Lung (tissue), 12 donors: ENCODE measurements around the gene SLC16A3. TPM values are rescaled to one million over a fixed set of nuclear protein-coding genes. Genes with fewer than 3 reads are reported as not detected.

Experiments
- ATAC-seq: fragments of 200-7000 bp; cut with Tn5 transposase; one replicate; pipeline ENCODE4 v1.9.1; 2020; ENCODE audit warnings: moderate number of reproducible peaks; ENCODE audit not compliant: insufficient read depth, low FRiP score
- DNase-seq, 3 donors: peaks; one replicate each; pipeline ENCODE4 v3.0.0-alpha.2; 2013 to 2017
- H3K27ac ChIP-seq, 2 donors: one replicate each; pipeline ENCODE4 v1.5.1; 2013; ENCODE audit warnings: mild to moderate bottlenecking in 2 of 2, moderate library complexity in 2 of 2, control low read depth in 1 of 2, inconsistent platforms in 1 of 2, low read depth in 1 of 2, low read length in 1 of 2
- H3K27me3 ChIP-seq, 3 donors: one replicate each; pipeline ENCODE4 v1.5.1; 2013; ENCODE audit warnings: low read length in 2 of 3; ENCODE audit not compliant: control insufficient read depth in 3 of 3, insufficient read depth in 3 of 3
- H3K36me3 ChIP-seq, 4 donors: one replicate each; pipeline ENCODE4 v1.5.1; 2013; ENCODE audit warnings: low read length in 4 of 4, mild to moderate bottlenecking in 1 of 4, moderate library complexity in 1 of 4; ENCODE audit not compliant: control insufficient read depth in 4 of 4, insufficient read depth in 4 of 4
- H3K4me1 ChIP-seq, 5 donors: one replicate each; pipeline ENCODE4 v1.5.1; 2013; ENCODE audit warnings: low read length in 5 of 5, mild to moderate bottlenecking in 2 of 5, moderate library complexity in 1 of 5; ENCODE audit not compliant: control insufficient read depth in 5 of 5, insufficient read depth in 5 of 5
- H3K4me3 ChIP-seq: one replicate; pipeline ENCODE4 v1.5.1; 2013; ENCODE audit warnings: mild to moderate bottlenecking, control low read depth, moderate library complexity
- H3K9ac ChIP-seq, 2 donors: one replicate each; pipeline ENCODE4 v1.5.1; 2013; ENCODE audit warnings: low read length in 2 of 2, control low read depth in 1 of 2; ENCODE audit not compliant: insufficient read depth in 1 of 2
- H3K9me3 ChIP-seq, 4 donors: one replicate each; pipeline ENCODE4 v1.5.1; 2013; ENCODE audit warnings: low read length in 3 of 4, mild to moderate bottlenecking in 1 of 4, moderate library complexity in 1 of 4; ENCODE audit not compliant: control insufficient read depth in 4 of 4, insufficient read depth in 3 of 4
- WGBS, 2 donors: extraction: QIAGEN DNeasy Blood & Tissue Kit; methylation state at CpG; one replicate each; pipeline ENCODE4 v1.1.7; 2013; 5-methylcytosine and 5-hydroxymethylcytosine counted together
- polyA plus RNA-seq, 2 donors: library from polyadenylated mRNA; stranded (reverse); fragments of 200-250 nt; gene quantifications; one replicate each; pipeline ENCODE4 v1.2.1, GENCODE V29; 2013
- total RNA-seq, 2 donors: library from RNA; depleted of rRNA in 1 of 2; stranded (reverse); fragments of >200 nt in 1 of 2; gene quantifications; one replicate each; pipeline ENCODE4 v1.2.1, GENCODE V29; 2014 to 2021
- TF ChIP-seq, protein P1 (sequence below): IDR thresholded peaks from 2 replicates; pipeline ENCODE4 v1.5.1; 2012; ENCODE audit warnings: mild to moderate bottlenecking; ENCODE audit errors: control extremely low read depth, extremely low read depth
- donor health status: control.
- donor health status: control.
- donor health status: Bipolar disorder and iron deficiency.
- donor health status: healthy.
- donor health status: DM: yes; HTN: yes; CAD: no.

Gene SLC16A3
- total and polyA plus RNA-seq, 4 donors, result 31.0 to 309 (median 93.4) TPM

DNA sequence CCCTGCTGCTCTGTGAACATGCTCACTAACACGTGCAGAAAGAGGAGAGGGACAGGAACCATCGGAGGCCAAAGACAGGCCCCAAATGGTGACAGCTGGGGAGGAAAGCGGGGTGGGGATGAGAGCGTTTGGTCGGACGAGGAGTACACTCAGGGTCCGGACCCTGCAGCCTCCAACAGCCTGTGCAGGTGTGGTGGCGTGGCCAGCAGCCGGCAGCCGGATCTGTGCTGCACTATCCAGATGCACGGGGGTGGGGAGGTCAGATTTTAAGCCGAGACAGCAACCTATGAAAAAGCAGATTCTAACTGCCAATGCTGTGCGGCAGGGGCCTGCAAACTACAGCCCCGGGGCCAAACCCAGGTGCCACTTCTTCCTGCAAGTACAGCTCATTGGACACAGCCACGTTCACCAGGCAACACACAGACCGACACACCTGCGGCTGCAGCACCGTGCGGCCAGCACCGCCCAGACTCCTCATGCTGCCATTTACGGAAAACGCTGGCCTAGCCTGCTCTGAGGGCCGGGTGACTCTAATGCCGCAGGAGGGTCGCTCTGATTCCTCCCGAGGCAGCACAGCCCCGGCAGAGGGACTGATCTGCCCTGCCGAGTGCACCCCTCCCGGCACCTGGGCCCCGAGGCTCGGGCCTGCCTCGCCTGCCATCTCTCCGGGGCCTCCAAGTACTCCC, 21.2 kb downstream of the SLC16A3 start:
- WGBS, 2 donors, result 93 to 95% methylated on average over 32 to 33 of the region's 33 CpGs
- no peak for DNase-seq
- Histone ChIP-seq H3K9ac (no peak overlapping the region), H3K9me3 (no peaks in the 10 kb centered on the region), H3K27me3 (no peaks in the 10 kb centered on the region), H3K4me3 (no peak overlapping the region), H3K27ac (no peak overlapping the region), H3K4me1 (peaks cover 0 to 5% (median 0%) of the 10 kb centered on the region in 5 donors), H3K36me3 (peaks cover 36 to 94% (median 61%) of the 10 kb centered on the region in 4 donors)
- TF ChIP-seq, protein P1, sequence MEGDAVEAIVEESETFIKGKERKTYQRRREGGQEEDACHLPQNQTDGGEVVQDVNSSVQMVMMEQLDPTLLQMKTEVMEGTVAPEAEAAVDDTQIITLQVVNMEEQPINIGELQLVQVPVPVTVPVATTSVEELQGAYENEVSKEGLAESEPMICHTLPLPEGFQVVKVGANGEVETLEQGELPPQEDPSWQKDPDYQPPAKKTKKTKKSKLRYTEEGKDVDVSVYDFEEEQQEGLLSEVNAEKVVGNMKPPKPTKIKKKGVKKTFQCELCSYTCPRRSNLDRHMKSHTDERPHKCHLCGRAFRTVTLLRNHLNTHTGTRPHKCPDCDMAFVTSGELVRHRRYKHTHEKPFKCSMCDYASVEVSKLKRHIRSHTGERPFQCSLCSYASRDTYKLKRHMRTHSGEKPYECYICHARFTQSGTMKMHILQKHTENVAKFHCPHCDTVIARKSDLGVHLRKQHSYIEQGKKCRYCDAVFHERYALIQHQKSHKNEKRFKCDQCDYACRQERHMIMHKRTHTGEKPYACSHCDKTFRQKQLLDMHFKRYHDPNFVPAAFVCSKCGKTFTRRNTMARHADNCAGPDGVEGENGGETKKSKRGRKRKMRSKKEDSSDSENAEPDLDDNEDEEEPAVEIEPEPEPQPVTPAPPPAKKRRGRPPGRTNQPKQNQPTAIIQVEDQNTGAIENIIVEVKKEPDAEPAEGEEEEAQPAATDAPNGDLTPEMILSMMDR, result no peak
- ATAC-seq, result no peak

- 94 to 96% methylated on average over 25 of the region's 25 CpGs for WGBS, 2 donors
- Histone ChIP-seq H3K9ac (no peak overlapping the region), H3K27me3 (no peaks in the 10 kb centered on the region), H3K36me3 (peaks cover 38 to 91% (median 60%) of the 10 kb centered on the region in 4 donors), H3K4me3 (no peak overlapping the region), H3K27ac (no peak overlapping the region), H3K9me3 (no peaks in the 10 kb centered on the region), H3K4me1 (peaks cover 0 to 5% (median 0%) of the 10 kb centered on the region in 5 donors)
- DNase-seq (no peak), ATAC-seq (no peak)
- TF ChIP-seq, protein P1, result no peak
Observed at GRCh38 chr17:82250868-82251500, 22.1 kb downstream of the SLC16A3 start.

GRCh38 chr17:82252511-82253178, 23.8 kb downstream of the SLC16A3 start:
- H3K9me3 ChIP-seq, result no peaks in the 10 kb centered on the region
- no peaks in the 10 kb centered on the region for H3K4me1 ChIP-seq
- H3K27me3 ChIP-seq, result no peaks in the 10 kb centered on the region
- H3K27ac ChIP-seq, result no peak overlapping the region
- no peak for ATAC-seq
- WGBS, 2 donors, result 96 to 97% methylated on average over 28 of the region's 28 CpGs
- no peak overlapping the region for H3K9ac ChIP-seq
- TF ChIP-seq, protein P1, result no peak
- peaks cover 38 to 79% (median 65%) of the 10 kb centered on the region in 4 donors for H3K36me3 ChIP-seq
- DNase-seq, result no peak
- no peak overlapping the region for H3K4me3 ChIP-seq
